ENCODE results near the gene SLC2A1.

GRCh38 chr1:42965378-42965777, 6.7 kb upstream of the SLC2A1 start:
- TF ChIP-seq CTCF (IDR thresholded peaks at IDR 0.05; ENCODE audit: insufficient read depth, low read depth, low read length) = no peak
- no peak for TF ChIP-seq EZH2 (IDR thresholded peaks at IDR 0.05; ENCODE audit: insufficient read depth, low read length)
